Mesothelial cell of epicardium (in vitro differentiated cells): Measurements from ENCODE around the gene COL27A1. TPM values are rescaled to one million over a fixed set of nuclear protein-coding genes. Genes with fewer than 3 reads are reported as not detected.
"Not testable (repeated sequence)": the region's sequence is repeated elsewhere in the genome, so short reads cannot be mapped to it uniquely, and the experiment has no call there.

Experiments used
- DNase-seq, 2 experiments: peaks; one replicate each; pipeline ENCODE4 v3.0.0; 2021; ENCODE audit warnings: low spot score in 2 of 2; ENCODE audit not compliant: unreplicated experiment in 2 of 2
- H3K27ac Mint-ChIP-seq: 2 replicates; pipeline ENCODE4 v1.8.0; 2021; ENCODE audit warnings: mixed read lengths
- H3K27me3 Mint-ChIP-seq: 2 replicates; pipeline ENCODE4 v1.8.0; 2021; ENCODE audit warnings: low read depth, mixed read lengths
- H3K36me3 Mint-ChIP-seq: 2 replicates; pipeline ENCODE4 v1.8.0; 2021; ENCODE audit warnings: mixed read lengths
- H3K4me1 Mint-ChIP-seq: 2 replicates; pipeline ENCODE4 v1.8.0; 2021; ENCODE audit warnings: mixed read lengths
- H3K4me3 Mint-ChIP-seq: 2 replicates; pipeline ENCODE4 v1.8.0; 2021; ENCODE audit warnings: mild to moderate bottlenecking, moderate library complexity, mixed read lengths
- H3K9me3 Mint-ChIP-seq: 2 replicates; pipeline ENCODE4 v1.8.0; 2021; ENCODE audit warnings: mixed read lengths
- CTCF ChIP-seq: fragments of 200-600 bp; sonication (generic); IDR thresholded peaks from one replicate; pipeline ENCODE4 v1.5.0; 2021; ENCODE audit warnings: antibody characterized with exemption; ENCODE audit not compliant: unreplicated experiment
- total RNA-seq: library from RNA; stranded (reverse); gene quantifications from 3 replicates; pipeline ENCODE4 v1.2.1, GENCODE V29; 2021

Gene COL27A1
- total RNA-seq, 1 donor from 2014 or later = 138 TPM

GRCh38 chr9:114329625-114330022, 174.3 kb downstream of the COL27A1 start, which contains the start of gene ORM2:
Gene ORM2 (plus strand): TSS chr9:114329869. CDS start chr9:114329905, 36 bp downstream.
- H3K36me3 Mint-ChIP-seq, H3K4me3 Mint-ChIP-seq, H3K4me1 Mint-ChIP-seq, H3K9me3 Mint-ChIP-seq, H3K27me3 Mint-ChIP-seq, DNase-seq, H3K27ac Mint-ChIP-seq: not testable (repeated sequence)

GRCh38 chr9:114330636-114331035, 175.3 kb downstream of the COL27A1 start:
- Mint-ChIP-seq H3K9me3 (no peaks in the 10 kb centered on the region), H3K4me3 (no peak overlapping the region)
- no peak for DNase-seq

GRCh38 chr9:114331229-114332195, 176.2 kb downstream of the COL27A1 start:
- H3K27me3 Mint-ChIP-seq, H3K9me3 Mint-ChIP-seq, DNase-seq, H3K36me3 Mint-ChIP-seq, H3K4me3 Mint-ChIP-seq, H3K4me1 Mint-ChIP-seq, H3K27ac Mint-ChIP-seq: not testable (repeated sequence)

More at GRCh38 chr9:114330636-114331035, 175.3 kb downstream of the COL27A1 start:
- peaks cover 2% of the 10 kb centered on the region for H3K36me3 Mint-ChIP-seq
- H3K27me3 Mint-ChIP-seq = no peaks in the 10 kb centered on the region
- H3K27ac Mint-ChIP-seq = no peak overlapping the region
- TF ChIP-seq CTCF = no peak
- H3K4me1 Mint-ChIP-seq = no peaks in the 10 kb centered on the region

GRCh38 chr9:114332474-114333040, 177.2 kb downstream of the COL27A1 start:
- not testable (repeated sequence) for DNase-seq, H3K36me3 Mint-ChIP-seq, H3K4me3 Mint-ChIP-seq, H3K4me1 Mint-ChIP-seq, H3K27me3 Mint-ChIP-seq, H3K9me3 Mint-ChIP-seq, H3K27ac Mint-ChIP-seq

- not testable (repeated sequence) for DNase-seq, H3K9me3 Mint-ChIP-seq, H3K4me1 Mint-ChIP-seq, H3K27ac Mint-ChIP-seq, H3K27me3 Mint-ChIP-seq, H3K4me3 Mint-ChIP-seq
- H3K36me3 Mint-ChIP-seq = peaks cover 17% of the 10 kb centered on the region
Measured at GRCh38 chr9:114333718-114334117, 178.4 kb downstream of the COL27A1 start.

GRCh38 chr9:114334490-114334889, 179.2 kb downstream of the COL27A1 start:
- Mint-ChIP-seq H3K4me3 (no peak overlapping the region), H3K27ac (no peak overlapping the region), H3K36me3 (peaks cover 25% of the 10 kb centered on the region), H3K9me3 (peaks cover 4% of the 10 kb centered on the region), H3K27me3 (no peaks in the 10 kb centered on the region), H3K4me1 (no peaks in the 10 kb centered on the region)
- TF ChIP-seq CTCF = no peak
- no peak for DNase-seq

GRCh38 chr9:114335745-114336144, 180.4 kb downstream of the COL27A1 start:
- no peak overlapping the region for H3K27ac Mint-ChIP-seq
- DNase-seq = no peak
- no peaks in the 10 kb centered on the region for H3K27me3 Mint-ChIP-seq
- peaks cover 4% of the 10 kb centered on the region for H3K9me3 Mint-ChIP-seq
- H3K36me3 Mint-ChIP-seq = peaks cover 29% of the 10 kb centered on the region
- TF ChIP-seq CTCF = no peak
- no peaks in the 10 kb centered on the region for H3K4me1 Mint-ChIP-seq
- no peak overlapping the region for H3K4me3 Mint-ChIP-seq
